Urothelium cell line (cell line): Measurements from ENCODE around the gene INVS.

Source experiments
- DNase-seq: peaks from one replicate; pipeline ENCODE4 v3.0.0; 2011; ENCODE audit warnings: low spot score, mixed read lengths
- FAIRE-seq: peaks from 2 replicates; lab custom pipeline; 2011; peaks lifted over from hg19 to GRCh38; lab: Jason Lieb, UNC

Gene INVS

DNA sequence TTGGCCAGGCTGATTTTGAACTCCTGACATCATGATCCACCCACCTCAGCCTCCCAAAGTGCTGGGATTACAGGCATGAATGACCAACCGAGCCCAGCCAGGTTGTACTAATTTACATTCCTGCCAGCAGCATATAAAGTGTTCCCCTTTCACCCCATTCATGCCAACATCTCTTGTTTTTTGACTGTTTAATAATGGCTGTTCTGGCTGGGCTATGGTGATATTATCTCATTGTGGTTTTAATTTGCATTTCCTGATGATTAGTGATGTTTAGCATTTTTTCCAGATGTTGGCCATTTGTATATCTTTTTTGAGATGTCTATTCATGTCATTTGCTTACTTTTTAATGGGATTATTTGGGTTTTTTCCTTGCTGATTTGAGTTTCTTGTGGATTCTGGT lies 87.3 kb downstream of the INVS start:
- no peak for DNase-seq
- no peak for FAIRE-seq

DNA sequence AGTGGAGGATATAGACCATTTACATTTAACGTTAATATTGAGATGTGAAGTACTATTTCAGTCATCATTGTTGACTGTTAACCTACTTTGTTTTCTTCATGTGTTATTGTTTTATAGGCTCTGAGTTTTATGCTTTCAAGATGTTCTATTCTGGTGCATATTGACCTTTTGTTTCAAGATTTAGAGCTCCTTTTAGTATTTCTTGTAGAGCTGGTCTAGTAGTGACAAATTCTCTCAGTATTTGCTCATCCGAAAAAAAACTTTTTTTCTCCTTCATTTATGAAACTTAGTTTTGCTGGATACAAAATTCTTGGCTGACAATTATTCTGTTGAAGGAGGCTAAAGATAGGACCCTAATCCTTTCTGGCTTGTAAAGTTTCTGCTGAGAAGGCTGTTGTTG lies 91.3 kb downstream of the INVS start:
- no peak for DNase-seq

DNA sequence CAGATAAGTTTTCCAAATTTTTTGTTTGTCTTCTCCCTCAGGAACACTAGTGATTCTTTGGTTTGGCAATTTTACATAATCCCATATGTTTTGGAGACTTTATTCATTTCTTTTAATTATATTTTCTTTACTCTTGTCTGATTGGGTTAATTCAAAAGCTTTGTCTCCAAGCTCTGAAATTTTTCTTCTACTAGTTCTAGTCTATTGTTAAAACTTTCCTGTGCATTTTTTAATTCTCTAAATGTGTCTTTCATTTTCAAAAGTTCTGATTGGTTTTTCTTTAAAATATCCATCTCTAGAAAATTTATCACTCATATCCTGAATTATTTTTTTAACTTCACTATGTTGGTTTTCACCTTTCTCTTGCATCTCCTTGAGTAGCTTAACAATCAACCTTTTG lies 92.2 kb downstream of the INVS start:
- DNase-seq (no peak), FAIRE-seq (no peak)

More for the DNA sequence above, 91.3 kb downstream of the INVS start:
- no peak for FAIRE-seq

DNA sequence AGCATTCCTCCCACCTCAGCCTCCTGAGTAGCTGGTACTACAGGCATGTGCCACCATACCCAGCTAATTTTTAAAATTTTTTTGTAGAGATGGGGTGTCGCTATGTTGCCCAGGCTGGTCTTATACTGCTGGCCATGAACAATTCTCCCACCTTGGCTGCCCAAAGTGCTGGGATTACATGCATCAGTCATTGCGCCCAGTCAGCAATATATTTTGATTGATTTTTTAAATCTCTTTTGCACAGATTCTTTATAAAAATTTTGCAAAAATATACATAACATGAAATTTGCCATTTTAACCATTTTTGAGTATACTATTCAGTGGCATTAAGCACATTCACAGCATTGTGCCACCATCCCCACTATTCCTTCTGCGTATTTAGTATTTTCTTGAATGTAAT lies 94.0 kb downstream of the INVS start:
- FAIRE-seq, result no peak
- DNase-seq, result no peak

DNA sequence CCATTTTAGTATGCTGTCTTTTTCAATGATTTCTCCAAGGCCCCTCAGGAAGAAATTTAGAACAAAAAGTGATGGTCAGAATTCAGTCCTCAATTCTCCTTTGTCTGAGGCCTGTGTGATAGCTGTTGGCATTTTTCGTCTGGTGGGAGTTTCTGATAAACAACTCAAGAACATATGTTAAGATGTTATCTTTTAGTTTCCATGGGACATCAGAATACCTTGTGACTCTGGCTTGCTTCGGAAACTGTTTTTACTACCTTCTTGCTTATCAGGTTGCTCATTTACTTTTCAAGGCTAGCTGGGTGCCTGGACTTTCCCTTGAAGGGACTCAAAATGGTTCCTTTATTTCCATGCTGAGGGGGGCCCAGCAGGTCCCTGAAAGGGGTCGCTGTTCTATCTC lies 97.2 kb downstream of the INVS start:
- FAIRE-seq, result no peak
- no peak for DNase-seq

DNA sequence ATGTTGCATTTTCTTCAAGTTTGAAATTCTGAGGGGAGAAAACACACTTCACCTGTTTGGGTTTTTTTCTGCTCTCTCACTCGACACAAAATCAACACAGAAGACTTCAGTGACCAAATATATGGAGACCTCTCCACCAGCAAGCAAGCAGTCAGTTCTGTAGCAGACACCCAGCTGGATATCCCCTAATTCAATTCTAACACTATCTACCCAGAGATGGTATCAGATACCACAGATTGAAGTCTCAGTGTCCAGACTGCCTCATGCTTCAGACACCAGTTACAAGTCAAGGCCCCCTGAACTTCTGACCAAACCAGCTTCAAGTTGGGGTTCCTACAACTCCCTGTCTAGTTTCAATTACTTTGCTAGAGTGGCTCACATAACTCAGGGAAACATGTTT lies 97.8 kb downstream of the INVS start:
- FAIRE-seq (no peak), DNase-seq (no peak)

DNA sequence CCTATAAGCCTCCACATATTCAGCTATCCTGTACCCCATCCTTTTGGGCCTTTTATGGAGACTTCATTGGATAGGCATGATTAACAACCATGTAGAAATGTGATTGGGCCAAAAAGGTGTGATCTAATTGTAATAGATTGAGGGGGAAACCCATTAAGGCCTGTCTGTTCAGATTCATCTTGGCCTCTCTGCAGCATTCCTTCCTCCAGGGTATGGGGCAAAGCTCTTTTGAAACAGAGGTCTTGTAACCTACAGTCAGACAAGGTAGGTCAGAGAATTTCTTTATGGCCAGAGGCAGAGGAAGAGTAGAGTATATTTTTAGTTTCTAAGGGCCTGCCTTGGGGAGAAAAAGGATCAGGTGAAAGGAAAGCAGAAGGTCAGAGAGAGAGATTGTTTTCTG lies 98.5 kb downstream of the INVS start:
- DNase-seq (no peak), FAIRE-seq (no peak)

DNA sequence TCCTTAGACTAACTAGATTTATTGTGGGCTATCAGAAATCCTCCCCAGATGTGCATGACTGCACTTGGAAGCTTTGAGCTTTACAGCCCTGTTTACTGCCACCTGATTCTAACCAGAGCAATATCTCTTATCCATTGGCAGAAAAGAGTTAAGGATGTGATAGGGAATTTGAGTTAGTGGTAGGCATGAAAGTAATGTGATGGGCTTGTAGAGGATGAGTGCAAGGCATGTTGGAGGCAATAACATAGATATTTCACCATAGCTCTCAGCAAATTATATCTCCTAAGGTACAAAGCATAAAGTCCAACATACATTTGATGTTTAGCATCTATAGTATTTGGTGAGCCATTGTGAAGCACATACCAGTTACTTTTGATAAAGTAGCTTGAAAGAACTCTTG lies 103.8 kb downstream of the INVS start:
- FAIRE-seq (no peak), DNase-seq (no peak)

DNA sequence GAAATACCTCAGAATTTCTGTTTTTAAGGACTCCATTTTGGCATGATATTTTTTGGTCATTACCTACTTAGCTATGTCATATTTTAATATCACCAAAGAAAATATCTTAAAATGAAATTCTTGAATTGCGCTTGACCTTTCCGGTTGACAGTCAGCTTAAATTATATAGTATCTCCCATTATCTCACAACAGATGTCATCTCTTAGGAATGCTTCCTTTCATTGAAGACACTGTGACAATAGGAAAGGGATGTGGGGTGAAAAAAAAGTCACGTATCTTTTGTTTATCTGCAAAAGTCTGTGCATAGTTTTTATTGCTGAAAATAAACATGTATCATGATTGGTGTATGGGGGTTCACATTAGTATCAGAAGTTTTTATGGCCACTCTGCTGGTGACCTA lies 105.8 kb downstream of the INVS start:
- DNase-seq (no peak), FAIRE-seq (no peak)

DNA sequence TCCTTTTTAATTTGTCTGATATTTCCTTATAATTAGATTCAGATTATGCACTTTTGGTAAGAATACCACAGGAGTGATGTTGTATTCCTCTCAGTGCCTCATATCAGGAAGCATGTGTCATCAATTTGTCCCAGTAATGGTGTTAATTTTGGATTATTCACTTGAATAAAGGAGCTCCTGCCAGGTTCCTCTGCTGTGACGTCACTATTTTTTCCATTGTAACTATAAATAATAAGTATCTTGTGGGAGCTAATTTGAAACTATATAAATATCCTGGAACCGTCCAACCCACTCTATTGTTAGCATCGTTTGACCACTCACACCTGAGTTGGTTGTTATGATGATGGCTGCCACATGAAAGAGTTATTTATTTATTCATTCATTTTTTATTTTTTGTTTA lies 107.9 kb downstream of the INVS start:
- FAIRE-seq, result no peak
- no peak for DNase-seq

DNA sequence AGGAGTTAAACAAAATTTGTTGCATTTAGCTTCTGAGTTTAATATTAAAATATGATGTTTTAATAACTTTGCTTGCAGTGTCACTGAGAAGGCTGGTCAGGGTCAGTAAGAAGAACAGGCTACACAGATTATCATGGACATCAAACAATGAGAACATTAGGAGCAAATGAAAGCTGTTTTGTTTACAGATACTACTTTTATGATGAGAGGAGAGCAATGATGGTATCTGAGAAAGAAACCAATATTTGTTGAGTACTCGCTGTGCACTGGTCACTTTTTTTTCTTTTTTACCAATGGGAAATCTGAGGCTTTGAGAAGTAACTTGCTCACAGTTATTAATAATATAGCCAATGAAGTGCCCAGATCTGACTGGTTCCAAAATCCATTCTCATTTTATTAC lies 109.6 kb downstream of the INVS start:
- no peak for FAIRE-seq
- DNase-seq, result no peak

DNA sequence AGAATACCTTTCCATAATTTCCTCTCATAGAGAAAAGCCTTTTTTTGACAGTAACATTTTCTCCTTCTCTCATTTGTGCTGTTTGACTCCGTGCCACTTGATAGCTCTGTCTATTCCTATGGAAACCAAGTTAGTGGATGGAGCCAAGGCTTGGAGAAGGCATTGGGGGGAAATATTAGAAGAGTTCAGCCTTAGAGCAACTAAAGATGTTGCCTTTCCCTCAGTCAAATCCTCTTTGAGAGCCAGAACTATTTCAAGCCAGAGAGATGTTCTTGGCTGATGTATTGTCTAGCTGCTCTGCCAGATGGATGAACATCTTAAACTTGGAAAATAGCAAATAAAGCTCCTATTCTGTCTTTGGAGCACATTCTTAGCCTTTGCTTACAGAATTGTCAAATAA lies 112.4 kb downstream of the INVS start:
- DNase-seq (no peak), FAIRE-seq (no peak)

DNA sequence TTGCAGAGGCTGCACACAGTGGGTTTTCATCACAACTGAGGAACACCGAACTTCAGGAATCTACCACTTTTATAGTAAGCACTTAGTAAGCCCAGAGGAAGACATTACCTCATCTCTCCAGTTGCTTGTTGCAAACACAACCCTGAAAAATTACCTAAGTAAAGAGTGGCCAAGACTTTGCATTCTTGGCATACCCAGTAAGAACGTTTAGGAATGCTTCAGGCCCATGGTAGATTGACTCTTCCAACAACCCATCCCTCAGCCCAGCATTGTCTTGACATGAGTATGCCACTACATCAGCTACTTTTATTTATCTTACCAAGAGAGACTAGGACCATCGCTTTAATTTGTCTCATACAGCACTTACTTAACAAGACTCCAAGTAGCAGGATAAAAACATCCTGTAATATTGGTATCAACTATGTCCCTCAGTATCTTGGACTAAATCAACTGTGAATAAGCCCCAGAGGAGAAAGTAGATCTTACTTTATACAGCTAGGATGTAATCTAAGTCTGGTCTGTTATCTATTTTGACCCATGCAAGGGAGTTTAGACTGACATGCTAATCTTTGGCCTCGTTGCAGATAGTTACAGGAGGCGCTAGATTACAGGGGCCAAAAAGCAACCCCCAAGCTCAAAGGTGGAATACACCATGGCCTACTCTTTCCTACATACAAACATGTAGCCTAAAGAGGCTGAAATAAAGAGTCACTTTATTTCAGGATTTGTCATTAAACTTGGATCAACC lies 114.9 kb downstream of the INVS start:
- DNase-seq (no peak), FAIRE-seq (no peak)

DNA sequence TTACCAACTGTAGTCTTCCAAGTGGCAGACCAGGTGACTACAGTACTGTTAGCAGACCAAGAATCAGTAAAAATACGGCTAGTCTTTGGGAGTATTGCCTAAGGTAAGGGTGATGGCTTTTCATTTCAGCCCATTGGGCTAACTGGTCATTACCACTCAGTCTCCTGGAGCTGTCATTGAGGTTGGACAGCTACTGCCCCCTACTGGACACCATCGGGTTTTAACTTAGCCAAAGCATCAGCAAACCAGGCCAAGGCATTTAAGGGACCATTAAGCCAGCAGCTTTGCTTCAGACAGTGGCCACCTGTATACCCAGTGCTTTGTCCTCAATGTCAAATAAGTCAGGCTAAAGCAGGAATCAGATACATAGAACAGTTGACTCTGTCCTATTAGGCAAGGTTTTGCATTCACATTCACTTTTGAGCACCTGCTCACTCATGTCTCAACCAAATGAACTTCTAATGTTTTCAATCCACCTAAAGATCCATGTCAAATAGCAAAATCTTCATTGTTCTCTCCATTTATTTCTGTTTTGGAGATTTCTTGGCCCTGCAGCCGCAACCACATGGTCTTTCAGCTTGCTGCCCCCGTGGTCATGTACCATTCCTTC lies 117.2 kb downstream of the INVS start:
- DNase-seq (peak; percentile 23), FAIRE-seq (no peak)

DNA sequence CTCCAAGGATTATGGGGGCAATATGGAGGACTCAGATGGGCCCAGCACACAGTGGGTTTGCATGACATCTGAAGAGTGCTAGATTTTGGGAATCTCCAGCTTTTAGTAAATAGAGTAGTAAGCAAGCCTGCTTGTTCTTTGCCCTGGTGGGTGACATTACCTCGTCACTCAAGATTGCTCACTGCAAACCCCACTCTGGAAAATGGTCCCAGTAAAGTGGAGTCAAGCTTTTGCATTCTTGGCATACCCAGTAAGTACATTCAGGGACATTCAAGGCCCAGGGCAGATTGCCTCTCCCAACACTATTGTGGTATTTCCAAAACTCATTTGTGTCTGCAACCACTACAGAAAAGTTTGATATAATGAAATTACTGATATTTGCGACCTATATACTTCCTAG lies 118.5 kb downstream of the INVS start:
- FAIRE-seq, result no peak
- DNase-seq, result no peak

DNA sequence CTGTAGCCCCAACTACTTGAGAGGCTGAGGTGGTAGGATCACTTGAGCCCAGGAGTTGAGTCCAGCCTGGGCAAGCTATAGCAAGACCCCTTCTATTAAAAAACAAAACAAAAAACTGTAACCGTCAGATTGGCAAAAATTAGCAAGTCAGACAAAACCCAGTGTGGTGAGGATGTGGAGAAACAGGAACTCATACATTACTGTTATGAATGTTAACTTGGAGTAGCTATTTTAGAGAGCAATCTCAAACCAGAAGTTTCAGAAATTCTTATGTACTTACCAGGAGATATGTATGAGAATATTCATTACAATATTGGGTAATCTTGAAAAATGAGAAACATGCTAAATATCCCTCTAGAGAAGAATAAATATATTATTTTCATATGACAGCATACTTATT lies 120.3 kb downstream of the INVS start:
- FAIRE-seq (no peak), DNase-seq (no peak)

DNA sequence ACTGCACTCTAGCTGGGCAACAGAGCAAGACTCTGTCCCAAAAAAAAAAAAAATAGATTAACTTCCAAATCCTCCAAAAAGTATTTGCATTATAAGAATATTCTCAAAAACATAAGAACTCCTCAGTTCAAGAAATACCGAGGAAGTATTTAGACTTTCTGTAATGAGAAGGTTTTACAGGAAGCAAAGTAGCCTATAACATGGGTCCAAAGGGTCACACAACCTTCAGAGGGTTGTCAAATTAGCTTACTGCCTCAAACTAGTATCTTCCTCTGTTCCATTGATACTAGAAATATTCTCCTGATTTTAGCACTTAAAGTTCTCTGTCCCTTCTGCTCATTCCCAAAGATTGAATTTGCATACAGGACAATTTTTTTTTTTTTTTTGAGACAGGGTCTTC lies 121.9 kb downstream of the INVS start:
- no peak for DNase-seq
- no peak for FAIRE-seq

DNA sequence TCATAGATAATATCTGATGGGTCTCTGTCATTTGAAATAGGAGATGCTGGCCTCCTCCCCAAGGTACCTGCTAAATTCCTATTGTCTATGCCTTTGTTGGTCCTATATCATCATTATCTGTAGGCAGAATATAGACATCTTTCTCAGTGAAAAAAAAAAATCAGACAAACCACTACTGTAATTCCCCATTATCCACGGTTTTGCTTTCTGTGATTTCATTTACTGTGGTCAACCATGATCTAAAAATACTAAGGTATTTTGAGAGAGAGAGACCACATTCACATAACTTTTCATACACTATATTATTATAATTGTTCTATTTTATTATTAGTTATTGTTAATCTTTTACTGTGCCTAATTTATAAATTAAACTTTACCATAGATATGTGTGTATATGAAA lies 122.5 kb downstream of the INVS start:
- DNase-seq (no peak), FAIRE-seq (no peak)

DNA sequence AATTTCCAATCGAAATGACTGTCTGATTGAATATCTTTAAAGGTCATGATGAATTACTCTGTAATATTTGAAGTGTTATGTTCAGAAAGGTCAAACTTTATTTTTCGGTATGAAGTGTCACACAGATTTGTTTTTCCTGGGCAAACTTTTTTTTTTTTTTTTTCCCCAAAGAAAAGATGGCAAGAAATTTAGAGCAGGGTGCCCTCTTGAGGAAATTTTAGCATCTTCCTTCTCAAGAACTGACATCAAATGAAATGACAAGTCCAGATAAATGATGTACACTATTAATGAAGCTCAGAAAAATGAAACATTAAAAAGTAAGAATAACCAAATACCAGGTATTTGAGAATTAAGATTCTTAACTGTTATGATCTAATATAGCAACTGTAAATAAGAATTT lies 123.6 kb downstream of the INVS start:
- peak; percentile 13 for DNase-seq
- no peak for FAIRE-seq

DNA sequence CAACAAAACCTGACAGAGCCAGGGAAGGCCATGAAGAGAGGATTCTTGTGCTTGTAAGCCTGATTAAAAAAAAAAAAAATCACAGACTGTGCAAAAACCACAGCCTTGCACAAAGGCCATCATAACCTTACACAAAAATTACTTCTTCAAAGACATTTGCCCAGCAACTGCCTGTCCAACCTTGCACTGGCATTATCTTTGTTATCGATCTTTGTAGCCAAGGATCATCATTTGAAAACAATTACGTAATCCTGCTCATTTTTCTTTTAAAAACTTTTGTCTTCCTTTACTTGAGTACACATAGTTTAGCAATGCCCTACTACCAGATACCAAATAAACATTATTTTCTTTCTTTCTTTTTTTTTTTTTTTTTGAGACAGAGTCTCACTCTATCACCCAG lies 128.6 kb downstream of the INVS start:
- no peak for DNase-seq
- no peak for FAIRE-seq

DNA sequence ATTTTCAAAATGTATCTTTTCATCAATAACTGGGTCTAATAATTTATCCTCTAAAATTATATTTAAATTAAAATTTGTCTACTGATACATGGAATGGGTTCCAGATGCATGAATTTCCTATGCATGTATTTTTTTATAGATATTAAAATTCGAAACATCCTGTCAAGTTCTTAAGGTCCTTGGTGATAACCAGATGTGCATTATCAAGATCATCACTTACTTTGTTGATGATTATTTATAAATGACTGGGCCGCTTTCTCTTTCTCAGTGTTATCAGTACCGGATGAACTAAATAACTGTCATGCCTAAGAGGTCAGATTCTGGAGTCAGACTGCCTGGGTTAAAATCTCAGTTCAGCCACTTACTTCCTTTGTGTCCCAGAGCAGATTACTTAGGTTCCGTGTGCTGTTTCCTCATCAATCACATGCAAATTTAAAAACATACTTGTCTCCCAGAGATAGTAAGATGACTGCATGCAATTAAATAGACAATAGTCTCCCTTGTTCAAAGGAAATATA lies 129.4 kb downstream of the INVS start:
- FAIRE-seq (no peak), DNase-seq (no peak)

DNA sequence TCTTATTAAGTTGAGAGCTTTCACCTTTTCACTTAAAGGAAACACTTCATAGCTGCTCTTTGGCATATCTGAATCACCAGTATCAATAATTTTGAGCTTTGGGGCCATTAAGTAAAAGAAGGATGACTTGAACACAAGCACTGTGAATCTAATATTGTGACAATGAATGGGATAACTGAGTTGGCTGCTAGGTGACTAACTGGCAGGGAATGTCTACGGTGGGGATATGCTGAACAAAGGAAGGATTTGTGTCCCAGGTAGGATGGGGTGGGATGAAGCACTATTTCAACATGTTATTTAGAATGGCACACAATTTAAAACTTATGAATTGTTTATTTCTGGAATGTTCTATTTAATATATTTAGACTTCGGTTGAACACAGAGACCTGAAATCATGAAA lies 130.1 kb downstream of the INVS start:
- FAIRE-seq (no peak), DNase-seq (peak; percentile 16)

DNA sequence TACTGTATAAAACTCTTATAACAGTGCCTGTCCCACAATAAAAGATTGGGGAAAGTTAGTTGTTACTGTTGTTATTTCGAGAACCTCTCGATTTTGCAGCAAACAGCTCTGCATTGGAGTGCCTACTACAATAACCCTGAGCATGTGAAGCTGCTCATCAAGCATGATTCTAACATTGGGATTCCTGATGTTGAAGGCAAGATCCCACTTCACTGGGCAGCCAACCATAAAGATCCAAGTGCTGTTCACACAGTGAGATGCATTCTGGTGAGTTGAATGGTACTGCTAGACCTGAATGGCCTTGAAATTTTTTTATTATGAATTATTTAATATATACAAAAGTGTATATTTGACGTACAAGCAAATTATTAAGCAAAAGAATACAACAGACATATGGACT lies 130.5 kb downstream of the INVS start:
- DNase-seq (no peak), FAIRE-seq (no peak)
